ENCODE measurements around the gene SLC25A53.
A peak's percentile ranks its signal among the peaks of the same experiment; 100 is the strongest.

GRCh38 chrX:104195489-104196084 is 38.8 kb upstream of the SLC25A53 start:
- TF ChIP-seq EZH2 (IDR thresholded peaks at IDR 0.05; ENCODE audit: low read length, unreplicated experiment) (no peak), CTCF (conservative IDR thresholded peaks at IDR 0.05; ENCODE audit: low read depth, low read length) (peak; percentile 74)
